Heart left ventricle (tissue), 16 donors: ENCODE results near the gene CACNB4. TPM values are rescaled to one million over a fixed set of nuclear protein-coding genes. Genes with fewer than 3 reads are reported as not detected.
"Not testable (repeated sequence)": the region's sequence is repeated elsewhere in the genome, so short reads cannot be mapped to it uniquely, and the experiment has no call there.

Source experiments
- ATAC-seq, 4 donors: fragments of 200-7000 bp; cut with Tn5 transposase; one replicate each; pipeline ENCODE4 v1.9.1; 2020 to 2022; ENCODE audit warnings: moderate library complexity in 4 of 4, mild to moderate bottlenecking in 3 of 4, moderate number of reproducible peaks in 1 of 4
- DNase-seq, 5 donors: peaks; one replicate each; pipeline ENCODE4 v3.0.0-alpha.2; 2020
- H3K27ac ChIP-seq, 12 donors: fragments of 200-600 bp; sonication (generic) in 4 of 12; one replicate each; pipeline versions ENCODE4 v1.5.0 to v1.8.0; 2016 to 2022; ENCODE audit warnings: mild to moderate bottlenecking in 2 of 12
- H3K27me3 ChIP-seq, 9 donors: fragments of 200-600 bp; sonication (generic) in 2 of 9; one replicate each; pipeline versions ENCODE4 v1.5.1 to v1.8.0; 2016 to 2022; ENCODE audit warnings: mild to moderate bottlenecking in 3 of 9
- H3K36me3 ChIP-seq, 9 donors: fragments of 200-600 bp; sonication (generic) in 2 of 9; one replicate each; pipeline versions ENCODE4 v1.5.0 to v1.8.0; 2018 to 2022; ENCODE audit warnings: mild to moderate bottlenecking in 2 of 9
- H3K4me1 ChIP-seq, 12 donors: fragments of 200-600 bp; sonication (generic) in 4 of 12; one replicate each; pipeline versions ENCODE4 v1.5.0 to v1.8.0; 2016 to 2022; ENCODE audit warnings: mild to moderate bottlenecking in 3 of 12
- H3K4me3 ChIP-seq, 12 donors: fragments of 200-600 bp; sonication (generic) in 4 of 12; one replicate each; pipeline versions ENCODE4 v1.5.0 to v1.8.0; 2017 to 2022; ENCODE audit warnings: mild to moderate bottlenecking in 9 of 12, moderate library complexity in 4 of 12
- H3K9me3 ChIP-seq, 12 donors: fragments of 200-600 bp; sonication (generic) in 4 of 12; one replicate each; pipeline versions ENCODE4 v1.5.0 to v1.8.0; 2016 to 2022; ENCODE audit warnings: mild to moderate bottlenecking in 1 of 12
- CTCF ChIP-seq, 12 donors: fragments of 200-600 bp; sonication (generic) in 4 of 12; IDR thresholded peaks; one replicate each; pipeline versions ENCODE4 v1.5.0 to v1.8.0; 2018 to 2022; ENCODE audit warnings: antibody characterized with exemption in 12 of 12, mild to moderate bottlenecking in 5 of 12
- POLR2A ChIP-seq, 2 donors: fragments of 450-650 bp; IDR thresholded peaks; one replicate each; pipeline ENCODE4 v1.6.1; 2017; ENCODE audit warnings: antibody characterized with exemption in 2 of 2, mild to moderate bottlenecking in 2 of 2, moderate library complexity in 2 of 2
- WGBS, 4 donors: extraction: QIAGEN DNeasy Blood & Tissue Kit in 2 of 4; methylation state at CpG; one replicate each; pipeline versions ENCODE4 v1.1.5 to v1.1.7; 2013 to 2018; 5-methylcytosine and 5-hydroxymethylcytosine counted together
- intact Hi-C, 10 donors: fragments of 100-400 bp; cut with DNase I; formaldehyde crosslinking; loops; one replicate each; pipeline versions ENCODE4 v1.11.1 to v1.14.2; 2022
- polyA plus RNA-seq, 2 donors: library from polyadenylated mRNA; stranded (reverse); fragments of 200-250 nt; gene quantifications; one replicate each; pipeline ENCODE4 v1.2.3, GENCODE V29; 2013
- total RNA-seq, 9 donors: library from RNA; depleted of rRNA in 2 of 9; stranded (reverse); fragments of >200 nt in 2 of 9; fragmentation: NEBNext Ultra II Directional in 3 of 9; extraction: Animal tissue kit (Norgen Biotek cat#: 25700) in 3 of 9; gene quantifications; one replicate each; pipeline versions ENCODE4 v1.1.0 to v1.2.4, GENCODE V29; 2016 to 2023
- donor health status: ischemic (EF 13 %, LVEDD 7.1; RV severe dilation, severe dysfunction).
- donor health status: healthy with polysubstance abuse.
- donor health status: DM: no; HTN: yes; CAD: no.
- donor health status: DM: no; HTN: no; CAD: no.
- donor health status: ischemic (EF 25% LVEDD 6.9; RV normal size, moderate dysfunction).
- donor health status: ischemic (EF 25% LVEDD 5.7; RV mildly dilated, moderate dysfunction).
- donor health status: healthy.
- donor health status: DM: yes; HTN: yes; CAD: no.
- donor health status: ischemic (EF 35%, LVEDD 5.7; RV mildly dilated, moderate dysfunction).
- donor health status: nonischemic (EF 11% LVEDD 7.7; RV severe dilation, severe dysfunction).
- donor health status: DM: yes; HTN: yes; CAD: no.
- donor health status: PGD.
- donor health status: ischemic (EF 29% LVEDD 5.4; RV normal size, mild dysfunction).
- donor health status: nonischemic (EF 23%, LVEDD 6.1; RV moderate dilation, normal function).

Gene CACNB4
- total and polyA plus RNA-seq, 11 donors, result 0.03 to 1.5 (median 0.39) TPM

DNA sequence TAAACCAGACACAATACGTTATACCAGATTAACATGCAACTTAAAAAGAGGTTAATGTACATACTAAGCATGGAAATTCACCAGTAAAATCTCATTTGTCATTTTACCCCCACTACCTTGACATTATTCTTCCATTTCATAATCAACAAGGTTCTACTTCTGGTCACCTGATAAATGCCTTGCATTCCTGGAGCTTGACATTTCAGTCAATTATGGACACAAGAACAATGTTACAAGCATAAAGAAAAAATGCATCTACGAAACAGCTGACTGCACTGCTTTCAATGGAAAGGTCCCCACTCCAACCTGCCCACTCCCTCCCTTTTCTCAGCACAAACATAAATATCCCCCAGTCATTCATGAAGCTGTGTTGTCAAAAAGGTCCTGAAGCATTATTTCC is 302.1 kb downstream of the CACNB4 start:
- H3K4me1 ChIP-seq, result peaks cover 0 to 11% (median 0%) of the 10 kb centered on the region in 12 donors
- TF ChIP-seq POLR2A (IDR thresholded peaks at IDR 0.05), result no peak
- TF ChIP-seq CTCF (IDR thresholded peaks at IDR 0.05), result no peak
- 80 to 85% (median 82%) methylated on average over 2 of the region's 2 CpGs for WGBS, 4 donors

DNA sequence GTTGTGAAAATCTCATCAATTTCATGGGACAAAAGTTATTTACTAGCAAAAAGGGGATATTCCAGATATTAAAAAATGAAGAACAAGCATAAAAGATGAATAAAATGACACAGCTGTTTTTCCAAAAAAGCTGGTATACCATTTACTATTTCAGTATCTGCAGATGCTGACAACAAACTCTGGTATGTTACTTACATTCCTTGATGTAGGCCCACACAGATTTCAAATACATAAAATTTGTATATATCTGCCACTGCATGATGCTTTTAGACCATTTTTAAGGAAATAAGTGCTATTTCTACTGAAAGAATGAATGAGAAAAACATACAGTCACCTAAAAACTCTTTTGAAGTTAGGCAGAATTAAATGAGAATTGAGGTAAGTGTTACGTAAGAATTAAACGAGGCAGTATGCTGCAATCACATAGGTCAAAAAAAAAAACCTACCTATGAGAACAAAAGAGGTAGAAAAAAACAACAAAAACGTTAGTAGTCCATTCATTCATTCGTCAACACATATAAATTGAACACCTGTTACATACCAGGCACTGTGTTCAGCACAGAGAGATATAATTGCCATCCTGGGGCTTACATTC is 303.1 kb downstream of the CACNB4 start:
- no peak for DNase-seq
- Histone ChIP-seq H3K4me3 (no peak overlapping the region), H3K27ac (no peak overlapping the region), H3K4me1 (peaks cover 0 to 11% (median 0%) of the 10 kb centered on the region in 12 donors), H3K36me3 (peaks cover 0 to 38% (median 27%) of the 10 kb centered on the region in 9 donors), H3K27me3 (no peaks in the 10 kb centered on the region), H3K9me3 (peaks cover 0 to 7% (median 0%) of the 10 kb centered on the region in 12 donors)
- ATAC-seq, result no peak
- 71 to 81% (median 79%) methylated on average over 4 of the region's 4 CpGs for WGBS, 4 donors
- intact Hi-C loops, result loop anchor here in 1 of 10 donors (10.0 kb wide), 1 partner anchor 171 kb away; no protein-coding TSS in a partner anchor
- TF ChIP-seq POLR2A (IDR thresholded peaks at IDR 0.05) (no peak), CTCF (IDR thresholded peaks at IDR 0.05) (no peak)

More for the DNA sequence above, 302.1 kb downstream of the CACNB4 start:
- Histone ChIP-seq H3K27me3 (no peaks in the 10 kb centered on the region), H3K9me3 (peaks cover 0 to 4% (median 0%) of the 10 kb centered on the region in 12 donors), H3K36me3 (peaks cover 0 to 45% (median 32%) of the 10 kb centered on the region in 9 donors), H3K27ac (no peak overlapping the region), H3K4me3 (no peak overlapping the region)
- intact Hi-C loops, result loop anchor here in 1 of 10 donors (10.0 kb wide), 1 partner anchor 172 kb away; no protein-coding TSS in a partner anchor
- no peak for DNase-seq
- no peak for ATAC-seq

DNA sequence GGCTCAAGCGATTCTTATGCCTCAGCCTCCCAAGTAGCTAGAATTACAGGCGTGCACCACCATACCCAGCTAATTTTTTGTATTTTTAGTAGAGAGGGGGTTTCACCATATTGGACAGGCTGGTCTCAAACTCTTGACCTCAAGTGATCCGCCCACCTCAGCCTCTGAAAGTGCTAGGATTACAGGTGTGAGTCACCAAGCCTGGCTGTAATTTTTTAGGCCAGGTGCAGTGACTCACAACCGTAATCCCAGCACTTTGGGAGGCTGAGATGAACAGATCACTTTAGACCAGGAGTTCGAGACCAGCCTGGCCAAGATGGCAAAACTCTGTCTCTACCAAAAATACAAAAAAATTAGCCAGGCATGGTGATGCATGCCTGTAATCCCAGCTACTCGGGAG is 304.4 kb downstream of the CACNB4 start:
- H3K4me1 ChIP-seq, result peaks cover 0 to 11% (median 0%) of the 10 kb centered on the region in 12 donors
- H3K27me3 ChIP-seq, H3K9me3 ChIP-seq, DNase-seq, H3K27ac ChIP-seq, H3K4me3 ChIP-seq, ATAC-seq: not testable (repeated sequence)
- peaks cover 0 to 28% (median 21%) of the 10 kb centered on the region in 9 donors for H3K36me3 ChIP-seq
- WGBS, 4 donors, result 95 to 100% (median 98%) methylated on average over 5 to 6 of the region's 6 CpGs
- intact Hi-C loops, result loop anchor here in 1 of 10 donors (10.0 kb wide), 1 partner anchor 170 kb away; no protein-coding TSS in a partner anchor

GRCh38 chr2:151793123-151793522 is 305.7 kb downstream of the CACNB4 start:
- 94 to 100% (median 97%) methylated on average over 3 of the region's 3 CpGs for WGBS, 4 donors
- TF ChIP-seq CTCF (IDR thresholded peaks at IDR 0.05) (no peak), POLR2A (IDR thresholded peaks at IDR 0.05) (no peak)
- peaks cover 0 to 40% (median 22%) of the 10 kb centered on the region in 9 donors for H3K36me3 ChIP-seq

More at GRCh38 chr2:151793123-151793522, 305.7 kb downstream of the CACNB4 start:
- Histone ChIP-seq H3K4me1 (peaks cover 0 to 11% (median 0%) of the 10 kb centered on the region in 12 donors), H3K27me3 (no peaks in the 10 kb centered on the region), H3K4me3 (no peak overlapping the region), H3K27ac (no peak overlapping the region), H3K9me3 (peaks cover 0 to 7% (median 0%) of the 10 kb centered on the region in 12 donors)
- no peak for DNase-seq
- intact Hi-C loops, result loop anchor here in 1 of 10 donors (10.0 kb wide), 1 partner anchor 168 kb away; no protein-coding TSS in a partner anchor
- no peak for ATAC-seq
